ENCODE results near the gene PPFIA1.

DNA sequence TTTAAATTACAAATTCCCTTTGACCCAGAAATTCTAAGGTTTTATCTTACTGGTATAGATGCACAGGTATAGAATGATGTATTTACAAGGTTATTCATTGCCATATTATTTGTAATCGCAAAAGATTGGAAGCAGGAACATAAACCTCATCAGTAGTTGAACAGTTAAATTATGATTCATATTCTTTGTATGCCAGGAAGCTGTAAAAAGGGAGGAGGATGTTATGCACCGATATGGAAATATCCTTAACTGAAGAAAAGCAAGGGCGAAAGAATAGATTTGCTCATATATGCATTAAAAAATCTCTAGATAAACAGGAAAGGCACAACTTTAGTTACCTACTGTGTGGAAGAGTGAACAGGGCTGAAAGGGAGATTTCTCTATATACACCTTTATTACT, 36.7 kb downstream of the PPFIA1 start:
- TF ChIP-seq, protein P1, sequence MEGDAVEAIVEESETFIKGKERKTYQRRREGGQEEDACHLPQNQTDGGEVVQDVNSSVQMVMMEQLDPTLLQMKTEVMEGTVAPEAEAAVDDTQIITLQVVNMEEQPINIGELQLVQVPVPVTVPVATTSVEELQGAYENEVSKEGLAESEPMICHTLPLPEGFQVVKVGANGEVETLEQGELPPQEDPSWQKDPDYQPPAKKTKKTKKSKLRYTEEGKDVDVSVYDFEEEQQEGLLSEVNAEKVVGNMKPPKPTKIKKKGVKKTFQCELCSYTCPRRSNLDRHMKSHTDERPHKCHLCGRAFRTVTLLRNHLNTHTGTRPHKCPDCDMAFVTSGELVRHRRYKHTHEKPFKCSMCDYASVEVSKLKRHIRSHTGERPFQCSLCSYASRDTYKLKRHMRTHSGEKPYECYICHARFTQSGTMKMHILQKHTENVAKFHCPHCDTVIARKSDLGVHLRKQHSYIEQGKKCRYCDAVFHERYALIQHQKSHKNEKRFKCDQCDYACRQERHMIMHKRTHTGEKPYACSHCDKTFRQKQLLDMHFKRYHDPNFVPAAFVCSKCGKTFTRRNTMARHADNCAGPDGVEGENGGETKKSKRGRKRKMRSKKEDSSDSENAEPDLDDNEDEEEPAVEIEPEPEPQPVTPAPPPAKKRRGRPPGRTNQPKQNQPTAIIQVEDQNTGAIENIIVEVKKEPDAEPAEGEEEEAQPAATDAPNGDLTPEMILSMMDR (conservative IDR thresholded peaks at IDR 0.05) = no peak
- TF ChIP-seq EZH2 (IDR thresholded peaks at IDR 0.05; ENCODE audit: low read depth) = no peak
